MM.1S (cell line): ENCODE results near the gene ITGB6.

Experiments
- DNase-seq: peaks from one replicate; pipeline ENCODE4 v3.0.0-alpha.2; 2015
- H2AFZ ChIP-seq: fragments of 300-600 bp; sonication (generic); 2 replicates; pipeline ENCODE4 v1.6.0; 2016; ENCODE audit warnings: antibody characterized with exemption, low read length
- H3F3A ChIP-seq: fragments of 300-600 bp; sonication (generic); 2 replicates; pipeline ENCODE4 v1.6.1; 2016; ENCODE audit warnings: mild to moderate bottlenecking, antibody characterized with exemption, low read length, moderate library complexity, mixed read lengths; ENCODE audit not compliant: insufficient read depth
- H3K27ac ChIP-seq: fragments of 300-600 bp; sonication (generic); 2 replicates; pipeline ENCODE4 v1.5.1; 2016; ENCODE audit warnings: mild to moderate bottlenecking, low read length
- H3K27me3 ChIP-seq: fragments of 300-600 bp; sonication (generic); replicated peaks from 2 replicates; pipeline ENCODE4 v1.6.0; 2016; ENCODE audit warnings: low read length; ENCODE audit not compliant: insufficient read depth
- H3K36me3 ChIP-seq: fragments of 300-600 bp; sonication (generic); replicated peaks from 2 replicates; pipeline ENCODE4 v1.6.1; 2016; ENCODE audit warnings: mild to moderate bottlenecking, low read length, mixed read lengths; ENCODE audit not compliant: insufficient read depth
- H3K4me1 ChIP-seq: fragments of 300-600 bp; sonication (generic); 2 replicates; pipeline ENCODE4 v1.6.1; 2016; ENCODE audit warnings: low read length, mixed read lengths
- H3K4me2 ChIP-seq: fragments of 300-600 bp; sonication (generic); 2 replicates; pipeline ENCODE4 v1.6.0; 2016; ENCODE audit warnings: low read depth, low read length
- H3K4me3 ChIP-seq: fragments of 300-600 bp; sonication (generic); 2 replicates; pipeline ENCODE4 v1.5.1; 2016; ENCODE audit warnings: low read length, mixed read lengths
- H3K79me2 ChIP-seq: fragments of 300-600 bp; sonication (generic); 2 replicates; pipeline ENCODE4 v1.6.1; 2016; ENCODE audit warnings: mixed run types, low read length, mixed read lengths
- H3K9ac ChIP-seq: fragments of 300-600 bp; sonication (generic); 2 replicates; pipeline ENCODE4 v1.6.1; 2016; ENCODE audit warnings: low read length, mixed read lengths
- H3K9me2 ChIP-seq: fragments of 300-600 bp; sonication (generic); replicated peaks from 2 replicates; pipeline ENCODE4 v1.6.1; 2016; ENCODE audit warnings: mild to moderate bottlenecking, low read length, mixed read lengths; ENCODE audit not compliant: insufficient read depth
- H3K9me3 ChIP-seq: fragments of 300-600 bp; sonication (generic); replicated peaks from 2 replicates; pipeline ENCODE4 v1.6.1; 2016; ENCODE audit warnings: mild to moderate bottlenecking, low read length, mixed read lengths; ENCODE audit not compliant: insufficient read depth
- H4K20me1 ChIP-seq: fragments of 300-600 bp; sonication (generic); 2 replicates; pipeline ENCODE4 v1.6.1; 2016; ENCODE audit warnings: mild to moderate bottlenecking, low read length, moderate library complexity, mixed read lengths; ENCODE audit not compliant: insufficient read depth
- EZH2 ChIP-seq: fragments of 300-600 bp; sonication (generic); optimal IDR thresholded peaks from 2 replicates; pipeline ENCODE3; 2017; ENCODE audit warnings: low read depth, mild to moderate bottlenecking, antibody characterized with exemption, low read length, mixed read lengths
- EZH2phosphoT487 ChIP-seq: fragments of 300-600 bp; sonication (generic); IDR thresholded peaks from 2 replicates; pipeline ENCODE4 v1.6.1; 2018; ENCODE audit warnings: antibody characterized with exemption, low read length
- TF ChIP-seq, protein P1 (sequence below): fragments of 300-600 bp; sonication (generic); IDR thresholded peaks from 2 replicates; pipeline ENCODE4 v1.5.1; 2016; ENCODE audit warnings: antibody characterized with exemption, low read length, mixed read lengths

The ITGB6 gene

DNA sequence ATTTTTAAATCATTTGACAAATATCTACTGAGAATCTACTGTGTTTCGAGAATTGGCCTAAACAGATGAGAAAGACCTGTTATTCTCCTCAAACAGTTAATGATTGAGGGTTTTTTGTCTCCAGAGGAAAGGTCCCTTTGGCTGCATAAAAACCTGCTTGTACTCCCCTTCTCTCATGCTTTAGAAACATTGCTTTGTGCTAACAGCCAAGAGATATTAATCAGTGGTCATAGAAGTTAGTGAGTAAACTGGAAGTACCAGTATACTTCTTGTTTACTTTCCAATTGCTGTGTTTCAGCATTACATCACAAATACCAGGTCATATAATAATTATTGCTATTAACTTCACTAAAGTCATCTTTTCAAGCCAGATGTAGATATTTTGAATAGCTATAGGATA is 34.1 kb downstream of the ITGB6 start:
- Histone ChIP-seq H3K79me2 (no peaks in the 10 kb centered on the region), H3K9me2 (no peaks in the 10 kb centered on the region), H3K4me2 (no peak overlapping the region), H3K27me3 (no peaks in the 10 kb centered on the region), H3K4me3 (no peak overlapping the region), H3K27ac (no peak overlapping the region), H4K20me1 (no peaks in the 10 kb centered on the region), H3K9me3 (no peaks in the 10 kb centered on the region), H2AFZ (no peak overlapping the region), H3F3A (no peaks in the 10 kb centered on the region), H3K36me3 (no peaks in the 10 kb centered on the region), H3K4me1 (no peaks in the 10 kb centered on the region), H3K9ac (no peak overlapping the region)
- no peak for DNase-seq
- no peak for TF ChIP-seq EZH2phosphoT487
- no peak for TF ChIP-seq EZH2
- TF ChIP-seq, protein P1, sequence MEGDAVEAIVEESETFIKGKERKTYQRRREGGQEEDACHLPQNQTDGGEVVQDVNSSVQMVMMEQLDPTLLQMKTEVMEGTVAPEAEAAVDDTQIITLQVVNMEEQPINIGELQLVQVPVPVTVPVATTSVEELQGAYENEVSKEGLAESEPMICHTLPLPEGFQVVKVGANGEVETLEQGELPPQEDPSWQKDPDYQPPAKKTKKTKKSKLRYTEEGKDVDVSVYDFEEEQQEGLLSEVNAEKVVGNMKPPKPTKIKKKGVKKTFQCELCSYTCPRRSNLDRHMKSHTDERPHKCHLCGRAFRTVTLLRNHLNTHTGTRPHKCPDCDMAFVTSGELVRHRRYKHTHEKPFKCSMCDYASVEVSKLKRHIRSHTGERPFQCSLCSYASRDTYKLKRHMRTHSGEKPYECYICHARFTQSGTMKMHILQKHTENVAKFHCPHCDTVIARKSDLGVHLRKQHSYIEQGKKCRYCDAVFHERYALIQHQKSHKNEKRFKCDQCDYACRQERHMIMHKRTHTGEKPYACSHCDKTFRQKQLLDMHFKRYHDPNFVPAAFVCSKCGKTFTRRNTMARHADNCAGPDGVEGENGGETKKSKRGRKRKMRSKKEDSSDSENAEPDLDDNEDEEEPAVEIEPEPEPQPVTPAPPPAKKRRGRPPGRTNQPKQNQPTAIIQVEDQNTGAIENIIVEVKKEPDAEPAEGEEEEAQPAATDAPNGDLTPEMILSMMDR, result no peak

DNA sequence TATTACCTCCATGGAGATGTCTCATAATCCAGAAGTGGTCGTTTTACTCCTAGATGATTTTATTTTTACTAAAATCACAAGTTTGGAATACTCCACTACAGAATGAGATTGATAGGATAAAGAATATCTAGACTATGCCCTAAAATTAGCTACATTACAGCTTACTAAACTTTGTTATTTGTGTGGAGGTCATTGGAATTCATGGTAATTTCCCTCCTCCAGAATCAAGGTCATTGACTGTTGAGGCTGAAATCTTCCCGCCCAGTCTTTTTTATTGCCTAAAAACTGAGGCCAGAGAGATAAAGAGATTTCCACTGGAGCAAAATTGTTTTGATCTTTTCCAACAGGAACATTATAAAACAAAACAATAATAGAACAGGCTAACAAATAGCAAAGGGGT is 35.0 kb downstream of the ITGB6 start:
- H3K27me3 ChIP-seq, result no peaks in the 10 kb centered on the region
- H3K9me3 ChIP-seq, result no peaks in the 10 kb centered on the region
- H3K9ac ChIP-seq, result no peak overlapping the region
- H2AFZ ChIP-seq, result no peak overlapping the region
- H3F3A ChIP-seq, result no peaks in the 10 kb centered on the region
- TF ChIP-seq EZH2 (no peak), EZH2phosphoT487 (no peak)
- TF ChIP-seq, protein P1, result no peak
- H3K4me3 ChIP-seq, result no peak overlapping the region
- no peaks in the 10 kb centered on the region for H3K4me1 ChIP-seq
- no peaks in the 10 kb centered on the region for H3K36me3 ChIP-seq
- H3K27ac ChIP-seq, result no peak overlapping the region
- no peak overlapping the region for H3K4me2 ChIP-seq
- no peak for DNase-seq
- H3K9me2 ChIP-seq, result no peaks in the 10 kb centered on the region
- H3K79me2 ChIP-seq, result no peaks in the 10 kb centered on the region
- no peaks in the 10 kb centered on the region for H4K20me1 ChIP-seq

DNA sequence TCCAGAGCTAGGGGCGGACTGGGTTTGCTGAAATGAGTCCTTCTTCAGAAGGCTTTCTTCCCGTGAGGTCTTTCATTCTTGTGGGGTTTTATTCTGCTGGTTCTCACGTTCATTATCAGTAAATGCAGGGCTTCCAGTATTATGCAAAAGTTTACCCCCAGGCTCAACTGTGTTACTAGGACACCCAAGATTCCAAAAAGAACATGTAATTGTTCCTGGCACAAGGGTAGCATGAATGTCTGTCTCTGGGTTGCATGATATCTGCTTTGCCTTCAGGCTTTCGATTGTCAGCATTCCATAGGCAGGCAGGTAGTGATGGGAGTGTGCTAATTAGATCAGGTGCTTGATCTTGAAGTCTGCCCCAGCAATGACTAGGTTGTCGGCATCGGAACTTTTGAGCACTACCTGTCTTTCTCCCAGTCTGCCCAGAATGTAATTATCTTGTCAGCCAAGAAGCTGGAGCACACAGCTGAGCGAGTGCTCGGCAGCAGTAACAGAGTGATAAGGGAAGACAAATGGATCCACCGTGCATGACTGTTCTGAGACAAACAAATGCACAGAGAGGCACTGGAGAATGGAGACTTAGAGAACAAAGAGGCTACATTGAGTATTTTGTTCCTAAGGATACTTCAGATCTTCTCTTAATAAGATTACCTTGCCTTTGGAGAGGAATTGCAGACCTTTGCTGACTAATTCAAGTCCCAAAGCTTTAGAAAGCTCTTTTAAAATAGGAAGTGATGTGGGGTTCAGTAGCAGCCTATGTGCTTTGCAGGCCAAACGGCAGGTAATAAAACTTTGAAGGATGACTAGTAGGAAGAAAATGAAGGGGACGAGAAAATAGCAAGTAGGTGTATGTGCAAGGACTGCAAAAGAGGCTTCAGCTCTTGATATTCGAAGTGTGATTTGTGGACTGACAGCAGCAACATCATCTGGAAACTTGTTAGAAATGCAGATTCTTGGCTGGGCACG is 41.9 kb downstream of the ITGB6 start:
- TF ChIP-seq EZH2phosphoT487 (no peak), EZH2 (no peak)
- TF ChIP-seq, protein P1, result no peak
- Histone ChIP-seq H2AFZ (no peak overlapping the region), H4K20me1 (no peaks in the 10 kb centered on the region), H3K27me3 (no peaks in the 10 kb centered on the region), H3K4me2 (no peak overlapping the region), H3K36me3 (no peaks in the 10 kb centered on the region), H3K27ac (no peak overlapping the region), H3F3A (no peaks in the 10 kb centered on the region), H3K79me2 (no peaks in the 10 kb centered on the region), H3K9me2 (no peaks in the 10 kb centered on the region), H3K4me1 (no peaks in the 10 kb centered on the region), H3K9me3 (no peaks in the 10 kb centered on the region), H3K4me3 (no peak overlapping the region), H3K9ac (no peak overlapping the region)
- DNase-seq, result no peak
